ENCODE results near the gene FSTL5.

Gene FSTL5

GRCh38 chr4:162102713-162103112 is 61.1 kb downstream of the FSTL5 start:
- DNase-seq = no peak

DNA sequence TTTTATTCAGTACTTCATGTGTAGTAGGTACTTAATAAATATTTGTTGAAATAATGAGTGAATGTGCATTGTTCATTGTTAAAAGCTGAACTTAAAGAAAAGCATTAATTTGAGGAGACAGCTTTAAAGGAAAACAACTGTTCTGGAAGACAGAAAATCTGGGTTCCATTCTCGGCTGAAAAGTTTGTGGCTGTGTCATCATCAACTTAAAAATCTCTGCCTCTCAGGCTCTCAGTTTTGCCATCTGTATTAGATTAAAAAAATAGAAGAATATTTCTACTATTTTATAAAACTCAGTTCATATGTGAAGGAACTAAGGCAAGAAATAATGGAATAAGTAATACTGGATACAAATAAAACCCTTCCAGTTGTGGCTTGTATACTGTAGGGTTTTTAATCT is 62.5 kb downstream of the FSTL5 start:
- DNase-seq = no peak

DNA sequence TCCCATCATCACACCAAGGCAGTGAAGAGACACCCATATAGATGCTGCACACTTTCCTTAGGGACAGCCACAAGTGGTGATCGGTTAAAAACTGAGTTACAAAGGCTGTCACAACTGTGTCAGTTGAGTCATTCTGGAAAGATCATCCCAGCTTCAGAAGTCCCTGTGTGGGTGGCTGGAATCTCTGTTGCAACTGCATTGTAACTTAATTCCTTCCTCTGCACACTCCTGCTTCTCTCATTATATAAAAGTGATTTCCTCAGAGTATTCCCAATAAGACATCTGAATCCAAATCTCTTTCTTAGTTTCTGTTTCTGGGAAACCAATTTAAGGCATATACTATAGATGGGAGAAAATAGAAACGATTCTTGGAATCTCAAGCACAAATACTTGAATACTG is 88.1 kb downstream of the FSTL5 start:
- peak; percentile 15 for DNase-seq

GRCh38 chr4:162061214-162061613 is 102.6 kb downstream of the FSTL5 start:
- DNase-seq = no peak

GRCh38 chr4:162059656-162060055 is 104.1 kb downstream of the FSTL5 start:
- DNase-seq = no peak

DNA sequence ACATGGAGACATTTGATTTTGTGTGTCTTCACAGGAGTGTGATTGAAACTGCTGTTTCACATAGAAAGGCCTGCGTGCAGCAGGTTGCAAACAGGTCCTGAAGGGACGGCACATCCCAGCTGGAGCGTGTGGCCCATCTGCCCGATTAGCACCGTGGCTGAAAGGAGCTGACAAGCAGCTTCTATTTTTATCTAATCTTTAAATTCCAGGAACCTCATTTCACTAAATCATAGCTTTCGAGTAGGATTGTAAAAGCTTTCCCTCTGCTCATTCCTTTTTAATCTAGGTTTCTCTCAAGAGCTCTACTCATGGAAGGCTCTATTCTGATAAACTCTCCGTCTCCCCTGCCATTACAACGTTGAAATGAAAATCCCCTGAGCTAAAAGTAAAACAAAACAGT is 106.8 kb downstream of the FSTL5 start:
- DNase-seq = no peak

GRCh38 chr4:162046135-162046534 is 117.7 kb downstream of the FSTL5 start:
- no peak for DNase-seq

- no peak for DNase-seq
Measured at GRCh38 chr4:162038112-162038511, 125.7 kb downstream of the FSTL5 start.

GRCh38 chr4:162017863-162018262 is 145.9 kb downstream of the FSTL5 start:
- no peak for DNase-seq

DNA sequence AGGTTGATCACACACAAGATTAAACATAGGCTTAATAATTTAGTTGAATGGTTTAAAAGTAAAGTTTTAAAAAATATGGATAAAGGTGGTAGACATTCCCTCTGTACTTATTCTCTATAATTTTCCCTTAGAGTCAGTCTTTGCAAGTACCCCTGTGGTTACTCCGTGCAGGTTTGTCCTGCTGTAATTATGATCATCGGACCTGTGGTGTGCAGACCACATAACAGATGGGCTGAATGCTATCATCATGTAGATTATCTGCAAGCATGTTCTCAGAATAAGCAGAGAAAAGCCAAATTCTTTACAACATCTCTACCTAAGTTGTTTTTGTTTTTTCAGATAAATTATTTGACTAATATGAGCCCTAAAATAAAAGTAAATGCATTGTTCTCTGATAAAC is 146.8 kb downstream of the FSTL5 start:
- no peak for DNase-seq

- no peak for DNase-seq
Measured at GRCh38 chr4:162016219-162016618, 147.6 kb downstream of the FSTL5 start.

DNA sequence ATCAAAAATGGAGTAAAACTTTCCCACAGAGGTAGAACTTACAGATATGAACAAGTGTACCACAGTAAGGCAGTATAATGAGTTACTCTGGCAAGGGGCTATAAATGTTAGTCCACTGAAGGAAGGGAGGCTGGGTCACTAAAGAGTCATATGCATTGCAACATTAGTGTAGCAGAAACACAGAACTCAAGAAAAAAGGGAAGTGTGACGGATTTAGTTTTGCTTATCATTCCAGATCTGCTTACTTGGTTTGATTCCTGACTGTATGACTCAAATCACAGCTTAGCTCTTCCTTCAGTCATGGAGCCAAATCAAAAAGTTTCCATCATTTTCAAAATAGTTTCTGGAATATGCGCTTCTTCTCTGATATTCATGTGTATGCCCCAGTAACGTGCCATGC is 148.7 kb downstream of the FSTL5 start:
- peak; percentile 18 to 30 for DNase-seq

GRCh38 chr4:162011089-162011488 is 152.7 kb downstream of the FSTL5 start:
- no peak for DNase-seq

- no peak for DNase-seq
Measured at GRCh38 chr4:162010362-162010761, 153.4 kb downstream of the FSTL5 start.

- DNase-seq = no peak
Measured at GRCh38 chr4:161992317-161992716, 171.5 kb downstream of the FSTL5 start.

- no peak for DNase-seq
Measured at GRCh38 chr4:161991811-161992210, 172.0 kb downstream of the FSTL5 start.

GRCh38 chr4:161990721-161991120 is 173.1 kb downstream of the FSTL5 start:
- no peak for DNase-seq

GRCh38 chr4:161988946-161989345 is 174.9 kb downstream of the FSTL5 start:
- no peak for DNase-seq

DNA sequence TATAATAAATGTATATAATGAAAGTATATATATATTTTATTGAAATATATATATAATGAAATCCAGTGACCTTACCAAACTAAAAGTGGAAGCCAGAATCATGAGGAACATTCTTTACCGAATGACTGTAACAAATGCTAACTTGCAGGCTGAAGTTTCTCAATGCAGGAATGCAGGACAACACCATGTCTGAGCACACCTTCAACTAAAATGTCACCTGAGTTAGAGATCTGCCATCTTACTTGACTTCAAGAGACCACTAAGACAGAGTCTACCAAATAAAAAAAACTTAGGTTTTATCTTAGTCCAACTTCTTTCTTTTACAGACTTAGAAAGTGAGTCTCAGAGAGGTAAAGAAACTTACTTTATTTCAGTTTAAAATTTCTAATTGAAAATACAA is 176.2 kb downstream of the FSTL5 start:
- DNase-seq = no peak

DNA sequence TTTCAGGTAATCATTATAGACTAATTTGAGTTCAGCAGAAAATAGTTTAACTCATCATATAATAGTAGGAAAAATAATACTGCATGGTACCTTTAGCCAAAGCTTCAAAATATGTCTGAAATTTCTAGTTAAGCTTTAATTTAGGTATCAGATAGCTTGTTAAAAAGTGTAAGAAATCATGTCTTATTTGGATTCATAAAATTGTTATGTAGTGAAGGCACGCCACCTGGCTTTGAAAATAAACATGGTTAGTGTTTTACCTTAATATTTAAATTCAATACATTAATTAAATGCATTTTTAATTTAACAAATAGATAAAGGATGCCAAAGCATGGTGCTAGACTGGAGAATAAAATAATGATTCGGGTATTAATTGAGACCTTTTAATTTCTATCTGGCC is 211.4 kb downstream of the FSTL5 start:
- DNase-seq = no peak

- DNase-seq = no peak
Measured at GRCh38 chr4:161949946-161950725, 213.7 kb downstream of the FSTL5 start.

DNA sequence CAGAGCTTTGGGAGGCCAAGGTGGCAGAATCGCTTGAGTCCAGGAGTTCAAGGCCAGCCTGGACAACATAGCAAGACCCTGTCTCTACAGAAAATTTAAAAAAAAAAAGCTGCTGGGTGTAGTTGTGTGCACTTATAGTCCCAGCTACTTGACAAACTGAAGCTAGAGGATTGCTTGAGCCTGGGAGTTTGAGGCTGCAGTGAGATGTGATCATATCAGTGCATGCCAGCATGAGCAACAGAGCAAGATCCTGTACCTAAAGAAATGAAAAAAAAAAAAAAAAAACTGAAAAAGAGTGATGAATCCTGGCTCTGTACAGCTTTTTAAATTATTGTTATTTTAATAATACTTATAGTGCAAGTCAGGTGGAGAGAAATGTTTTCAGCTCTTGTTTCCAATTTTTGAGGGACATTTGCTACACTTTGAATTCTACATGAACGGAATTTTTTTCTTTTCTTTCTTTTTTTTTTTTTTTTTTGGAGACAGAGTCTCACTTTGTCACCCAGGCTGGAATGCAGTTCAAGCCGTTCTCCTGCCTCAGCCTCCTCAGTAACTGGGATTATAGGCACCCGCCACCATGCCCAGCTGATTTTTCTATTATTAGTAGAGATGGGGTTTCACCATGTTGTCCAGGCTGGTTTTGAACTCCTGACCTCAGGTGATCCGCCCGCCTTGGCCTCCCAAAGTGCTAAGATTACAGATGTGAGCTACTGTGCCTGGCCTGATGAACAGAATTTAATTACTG is 215.6 kb downstream of the FSTL5 start:
- no peak for DNase-seq

- no peak for DNase-seq
Measured at GRCh38 chr4:161937596-161937995, 226.2 kb downstream of the FSTL5 start.

Data from inflammatory macrophage treated with lipopolysaccharide for 1 hour (primary cell).